ENCODE data around the gene SLC1A7. TPM values are rescaled to one million over a fixed set of nuclear protein-coding genes. Genes with fewer than 3 reads are reported as not detected.

The SLC1A7 gene
- total and polyA plus RNA-seq, 2 of the 13 experiments (the other 11 are each of a cell fraction or from before 2014, with no cell fraction given): 0.04 to 2.0 TPM

DNA sequence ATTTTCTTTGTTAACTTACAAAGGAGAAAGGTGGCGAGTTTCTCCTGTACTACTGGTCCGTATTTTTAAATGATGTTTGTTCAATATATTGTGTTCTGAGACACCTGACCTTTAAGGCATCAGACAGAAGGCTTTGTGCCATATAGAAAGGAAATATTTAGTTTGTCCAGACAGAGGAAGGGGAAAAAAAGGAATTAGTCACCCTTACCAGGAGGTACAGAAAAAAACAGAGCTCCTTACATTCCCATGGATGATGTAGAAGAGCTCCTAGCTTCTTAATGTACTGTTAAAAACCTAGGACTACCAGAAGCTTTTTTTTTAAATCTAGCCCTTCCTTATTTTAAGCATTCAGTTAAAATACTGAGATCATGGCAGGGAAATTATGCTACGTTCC, 92.9 kb downstream of the SLC1A7 start:
- Histone ChIP-seq H3K4me2 (ENCODE audit: low read depth, low read length) (no peak overlapping the region), H3K27ac (ENCODE audit: extremely low read length, insufficient read depth, low read length) (no peak overlapping the region), H3K4me1 (ENCODE audit: insufficient read depth, low read length) (no peaks in the 10 kb centered on the region), H3K4me3 (replicated peaks in 1 of 3; ENCODE audit: insufficient read depth in 1 of 3, low read depth in 2 of 3, low read length in 3 of 3) (no peak overlapping the region), H3K36me3 (replicated peaks in 1 of 2; ENCODE audit: control insufficient read depth in 1 of 2, insufficient read depth in 2 of 2, low read length in 2 of 2) (peaks cover 11 to 25% of the 10 kb centered on the region in 2 experiments), H3K79me2 (ENCODE audit: insufficient read depth, low read length) (no peaks in the 10 kb centered on the region), H3K27me3 (ENCODE audit: control insufficient read depth in 1 of 2, insufficient read depth in 2 of 2, low read length in 2 of 2) (no peaks in the 10 kb centered on the region), H3K9me3 (ENCODE audit: low read length) (no peaks in the 10 kb centered on the region), H2AFZ (ENCODE audit: low read length) (no peak overlapping the region), H4K20me1 (ENCODE audit: insufficient read depth, low read length) (no peaks in the 10 kb centered on the region), H3K9ac (ENCODE audit: insufficient read depth, low read depth, low read length) (no peak overlapping the region)
- intact Hi-C loops (cut with micrococcal nuclease; ENCODE audit: unreplicated experiment): no loop called here
- DNase-seq (ENCODE audit: low spot score) (no peak), FAIRE-seq (no peak), ATAC-seq (no peak)
- in situ Hi-C loops (cut with HindIII; ENCODE audit: extremely low pct_ligation_motif_present, low pct_unique_long_range_greater_than_20kb): no loop called here
- no TSS peak for BruUV-seq (replicated peaks)
- no peak for TF ChIP-seq FOXA1 (IDR thresholded peaks at IDR 0.05)
- no peak for TF ChIP-seq FOXA1 (CRISPR knock-in tag; IDR thresholded peaks at IDR 0.05)
- TF ChIP-seq, protein P1, sequence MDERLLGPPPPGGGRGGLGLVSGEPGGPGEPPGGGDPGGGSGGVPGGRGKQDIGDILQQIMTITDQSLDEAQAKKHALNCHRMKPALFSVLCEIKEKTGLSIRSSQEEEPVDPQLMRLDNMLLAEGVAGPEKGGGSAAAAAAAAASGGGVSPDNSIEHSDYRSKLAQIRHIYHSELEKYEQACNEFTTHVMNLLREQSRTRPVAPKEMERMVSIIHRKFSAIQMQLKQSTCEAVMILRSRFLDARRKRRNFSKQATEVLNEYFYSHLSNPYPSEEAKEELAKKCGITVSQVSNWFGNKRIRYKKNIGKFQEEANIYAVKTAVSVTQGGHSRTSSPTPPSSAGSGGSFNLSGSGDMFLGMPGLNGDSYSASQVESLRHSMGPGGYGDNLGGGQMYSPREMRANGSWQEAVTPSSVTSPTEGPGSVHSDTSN (CRISPR knock-in tag; IDR thresholded peaks at IDR 0.05): no peak
- TF ChIP-seq RELA (CRISPR knock-in tag; IDR thresholded peaks at IDR 0.05): no peak
- TF ChIP-seq ZNF607 (CRISPR knock-in tag; IDR thresholded peaks at IDR 0.05; ENCODE audit: borderline replicate concordance): no peak
- no peak for TF ChIP-seq ZNF556 (CRISPR knock-in tag; IDR thresholded peaks at IDR 0.05; ENCODE audit: borderline replicate concordance)
- no peak for TF ChIP-seq MED8 (CRISPR knock-in tag; IDR thresholded peaks at IDR 0.05; ENCODE audit: insufficient replicate concordance)
- no peak for TF ChIP-seq ZNF20 (CRISPR knock-in tag; IDR thresholded peaks at IDR 0.05)
- TF ChIP-seq, protein P2, sequence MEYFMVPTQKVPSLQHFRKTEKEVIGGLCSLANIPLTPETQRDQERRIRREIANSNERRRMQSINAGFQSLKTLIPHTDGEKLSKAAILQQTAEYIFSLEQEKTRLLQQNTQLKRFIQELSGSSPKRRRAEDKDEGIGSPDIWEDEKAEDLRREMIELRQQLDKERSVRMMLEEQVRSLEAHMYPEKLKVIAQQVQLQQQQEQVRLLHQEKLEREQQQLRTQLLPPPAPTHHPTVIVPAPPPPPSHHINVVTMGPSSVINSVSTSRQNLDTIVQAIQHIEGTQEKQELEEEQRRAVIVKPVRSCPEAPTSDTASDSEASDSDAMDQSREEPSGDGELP (IDR thresholded peaks at IDR 0.05; ENCODE audit: borderline replicate concordance, low read depth): no peak
- TF ChIP-seq PTBP1 (IDR thresholded peaks at IDR 0.05; ENCODE audit: low read depth, low read length, poor library complexity, severe bottlenecking): no peak
- TF ChIP-seq ZSCAN31 (CRISPR knock-in tag; IDR thresholded peaks at IDR 0.05; ENCODE audit: low read depth): no peak
- TF ChIP-seq ZNF282 (IDR thresholded peaks at IDR 0.05; ENCODE audit: partially characterized antibody): no peak
- TF ChIP-seq ZNF496 (CRISPR knock-in tag; IDR thresholded peaks at IDR 0.05; ENCODE audit: insufficient replicate concordance): no peak
- no peak for TF ChIP-seq ZNF670 (CRISPR knock-in tag; IDR thresholded peaks at IDR 0.05; ENCODE audit: borderline replicate concordance)
- TF ChIP-seq ZNF543 (CRISPR knock-in tag; IDR thresholded peaks at IDR 0.05): no peak
- TF ChIP-seq ZNF143 (CRISPR knock-in tag; IDR thresholded peaks at IDR 0.05): no peak
- TF ChIP-seq MYNN (CRISPR knock-in tag; IDR thresholded peaks at IDR 0.05; ENCODE audit: low read depth): no peak
- TF ChIP-seq ZNF737 (CRISPR knock-in tag; IDR thresholded peaks at IDR 0.05; ENCODE audit: borderline replicate concordance): no peak
- TF ChIP-seq NCOA2 (CRISPR knock-in tag; IDR thresholded peaks at IDR 0.05): no peak
- TF ChIP-seq ZNF878 (CRISPR knock-in tag; IDR thresholded peaks at IDR 0.05): no peak
- no peak for TF ChIP-seq ARNT (IDR thresholded peaks at IDR 0.05)
- ChIA-PET POLR2A (no interaction called here), CTCF (ENCODE audit: low intra/inter-chr PET ratio, low total read pairs) (no interaction called here)
- whole genome bisulfite sequencing (ENCODE audit: low lambda C conversion rate): over 99% methylated on average over 3 of the region's 3 CpGs

Data from HepG2 (cell line).